ENCODE measurements around the gene TTC33. TPM values are rescaled to one million over a fixed set of nuclear protein-coding genes. Genes with fewer than 3 reads are reported as not detected.
"Not testable (repeated sequence)": the region's sequence is repeated elsewhere in the genome, so short reads cannot be mapped to it uniquely, and the experiment has no call there.

The TTC33 gene
- total and polyA plus RNA-seq, 12 donors = 6.4 to 20.1 (median 17.5) TPM

- Histone ChIP-seq H3K4me3 (no peak overlapping the region), H3K4me1 (peaks cover 0 to 20% (median 0%) of the 10 kb centered on the region in 9 donors), H3K9me3 (peaks cover 0 to 4% (median 0%) of the 10 kb centered on the region in 11 donors), H3K36me3 (no peaks in the 10 kb centered on the region), H3K27me3 (no peaks in the 10 kb centered on the region), H3K27ac (no peak overlapping the region)
- TF ChIP-seq CTCF (IDR thresholded peaks at IDR 0.05) = no peak
- intact Hi-C loops (cut with DNase I) = no loop called here
- ATAC-seq (no peak), DNase-seq (no peak)
- 90 to 92% methylated on average over 1 of the region's 1 CpG for WGBS, 2 donors
Measured at GRCh38 chr5:40648150-40648549, 107.6 kb downstream of the TTC33 start.

- 51 to 52% methylated on average over 3 of the region's 3 CpGs for WGBS, 2 donors
Measured at GRCh38 chr5:40646266-40646665, 109.5 kb downstream of the TTC33 start.

DNA sequence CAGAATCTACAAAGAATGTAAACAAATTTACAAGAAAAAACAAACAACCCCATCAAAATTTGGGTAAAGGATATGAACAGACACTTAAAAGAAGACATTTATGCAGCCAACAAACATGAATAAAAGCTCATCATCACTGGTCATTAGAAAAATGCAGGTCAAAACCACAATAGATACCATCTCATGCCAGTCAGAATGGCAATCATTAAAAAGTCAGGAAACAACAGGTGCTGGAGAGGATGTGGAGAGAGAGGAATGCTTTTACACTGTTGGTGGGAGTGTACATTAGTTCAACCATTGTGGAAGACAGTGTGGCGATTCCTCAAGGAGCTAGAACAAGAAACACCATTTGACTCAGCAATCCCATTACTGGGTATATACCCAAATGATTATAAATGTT lies 116.2 kb downstream of the TTC33 start:
- H3K4me3 ChIP-seq; H3K4me1 ChIP-seq; ATAC-seq; H3K27ac ChIP-seq; H3K36me3 ChIP-seq; H3K27me3 ChIP-seq; intact Hi-C loops (cut with DNase I); DNase-seq: not testable (repeated sequence)
- H3K9me3 ChIP-seq = peaks cover 0 to 64% (median 10%) of the 10 kb centered on the region in 11 donors
- 78 to 88% methylated on average over 1 of the region's 1 CpG for WGBS, 2 donors

More at GRCh38 chr5:40646266-40646665, 109.5 kb downstream of the TTC33 start:
- Histone ChIP-seq H3K4me1 (peaks cover 0 to 17% (median 0%) of the 10 kb centered on the region in 9 donors), H3K27ac (no peak overlapping the region), H3K4me3 (no peak overlapping the region), H3K36me3 (no peaks in the 10 kb centered on the region), H3K9me3 (peaks cover 0 to 10% (median 0%) of the 10 kb centered on the region in 11 donors), H3K27me3 (no peaks in the 10 kb centered on the region)
- no peak for TF ChIP-seq CTCF (IDR thresholded peaks at IDR 0.05)
- intact Hi-C loops (cut with DNase I) = no loop called here
- no peak for DNase-seq
- no peak for ATAC-seq

DNA sequence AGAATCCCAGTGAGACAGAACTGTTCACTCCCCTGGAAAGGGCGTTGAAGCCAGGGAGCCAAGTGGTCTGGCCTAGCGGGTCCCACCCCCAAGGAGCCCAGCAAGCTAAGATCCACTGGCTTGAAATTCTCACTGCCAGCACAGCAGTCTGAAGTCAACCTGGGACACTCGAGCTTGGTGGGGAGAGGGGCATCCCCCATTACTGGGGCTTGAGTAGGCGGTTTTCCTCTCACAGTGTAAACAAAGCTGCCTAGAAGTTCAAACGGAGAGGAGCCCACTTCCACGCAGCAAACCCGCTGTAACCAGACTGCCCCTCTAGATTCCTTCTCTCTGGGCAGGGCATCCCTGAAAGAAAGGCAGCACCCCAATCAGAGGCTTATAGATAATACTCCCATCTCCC lies 121.2 kb downstream of the TTC33 start:
- H3K4me3 ChIP-seq = no peak overlapping the region
- DNase-seq (no peak), ATAC-seq (no peak)
- peaks cover 0 to 41% (median 10%) of the 10 kb centered on the region in 11 donors for H3K9me3 ChIP-seq
- TF ChIP-seq CTCF (IDR thresholded peaks at IDR 0.05) = no peak
- H3K36me3 ChIP-seq = no peaks in the 10 kb centered on the region
- intact Hi-C loops (cut with DNase I) = no loop called here
- H3K4me1 ChIP-seq = peaks cover 0 to 9% (median 0%) of the 10 kb centered on the region in 9 donors
- no peaks in the 10 kb centered on the region for H3K27me3 ChIP-seq
- no peak overlapping the region for H3K27ac ChIP-seq
- WGBS, 2 donors = 82 to 84% methylated on average over 7 of the region's 7 CpGs

DNA sequence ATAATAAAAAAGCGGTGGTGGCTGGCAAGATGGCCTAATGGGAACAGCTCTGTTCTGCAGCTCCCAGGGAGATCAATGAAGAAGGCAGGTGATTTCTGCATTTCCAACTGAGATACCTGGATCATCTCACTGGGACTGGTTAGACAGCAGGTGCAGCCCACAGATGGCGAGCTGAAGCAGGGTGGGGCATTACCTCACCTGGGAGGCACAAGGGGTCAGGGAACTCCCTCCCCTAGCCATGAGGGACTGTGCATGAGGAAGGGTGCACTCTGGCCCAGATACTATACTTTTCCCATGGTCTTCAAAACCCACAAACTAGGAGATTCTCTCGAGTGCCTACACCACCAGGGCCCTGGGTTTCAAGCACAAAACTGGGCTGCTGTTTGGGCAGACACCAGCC lies 121.6 kb downstream of the TTC33 start:
- Histone ChIP-seq H3K4me3 (no peak overlapping the region), H3K36me3 (no peaks in the 10 kb centered on the region), H3K4me1 (peaks cover 0 to 9% (median 0%) of the 10 kb centered on the region in 9 donors), H3K9me3 (peaks cover 0 to 37% (median 10%) of the 10 kb centered on the region in 11 donors), H3K27ac (no peak overlapping the region), H3K27me3 (no peaks in the 10 kb centered on the region)
- no peak for TF ChIP-seq CTCF (IDR thresholded peaks at IDR 0.05)
- no peak for DNase-seq
- ATAC-seq = no peak
- intact Hi-C loops (cut with DNase I) = no loop called here
- 71 to 78% methylated on average over 3 of the region's 3 CpGs for WGBS, 2 donors

Data from heart right ventricle (tissue), 16 donors.